Nephron progenitor cell (in vitro differentiated cells): Measurements from ENCODE around the gene LRRC8E.
A peak's percentile ranks its signal among the peaks of the same experiment; 100 is the strongest.
"Not testable (repeated sequence)": the region's sequence is repeated elsewhere in the genome, so short reads cannot be mapped to it uniquely, and the experiment has no call there.

ENCODE experiments used
- DNase-seq: peaks from one replicate; pipeline ENCODE4 v3.0.0; 2021
- H3K27ac Mint-ChIP-seq: 2 replicates; pipeline ENCODE4 v1.8.0; 2021; ENCODE audit warnings: mild to moderate bottlenecking, moderate library complexity, mixed read lengths
- H3K27me3 Mint-ChIP-seq: 2 replicates; pipeline ENCODE4 v1.8.0; 2021; ENCODE audit warnings: mild to moderate bottlenecking, low read depth, mixed read lengths; ENCODE audit not compliant: poor library complexity
- H3K36me3 Mint-ChIP-seq: 2 replicates; pipeline ENCODE4 v1.8.0; 2021; ENCODE audit warnings: low read depth, mixed read lengths
- H3K4me1 Mint-ChIP-seq: 2 replicates; pipeline ENCODE4 v1.8.0; 2021; ENCODE audit warnings: mixed read lengths
- H3K4me3 Mint-ChIP-seq: 2 replicates; pipeline ENCODE4 v1.8.0; 2021; ENCODE audit warnings: mild to moderate bottlenecking, moderate library complexity, mixed read lengths
- H3K9me3 Mint-ChIP-seq: 2 replicates; pipeline ENCODE4 v1.8.0; 2021; ENCODE audit warnings: mild to moderate bottlenecking, moderate library complexity, mixed read lengths
- TF ChIP-seq, protein P1 (sequence below): fragments of 200-600 bp; sonication (generic); IDR thresholded peaks from 2 replicates; pipeline ENCODE4 v1.5.0; 2021; ENCODE audit warnings: antibody characterized with exemption

Gene LRRC8E

GRCh38 chr19:7914598-7915045, 26.3 kb downstream of the LRRC8E start, which contains the start of gene TGFBR3L:
Gene TGFBR3L (plus strand): TSS chr19:7914830.
- no peaks in the 10 kb centered on the region for H3K9me3 Mint-ChIP-seq
- H3K27ac Mint-ChIP-seq: no peak within 1 kb of the TSS
- peak within 1 kb of the TSS; percentile 63 for H3K4me3 Mint-ChIP-seq
- peaks cover 58% of the 10 kb centered on the region for H3K27me3 Mint-ChIP-seq
- DNase-seq: no peak
- peaks cover 20% of the 10 kb centered on the region for H3K4me1 Mint-ChIP-seq
- TF ChIP-seq, protein P1, sequence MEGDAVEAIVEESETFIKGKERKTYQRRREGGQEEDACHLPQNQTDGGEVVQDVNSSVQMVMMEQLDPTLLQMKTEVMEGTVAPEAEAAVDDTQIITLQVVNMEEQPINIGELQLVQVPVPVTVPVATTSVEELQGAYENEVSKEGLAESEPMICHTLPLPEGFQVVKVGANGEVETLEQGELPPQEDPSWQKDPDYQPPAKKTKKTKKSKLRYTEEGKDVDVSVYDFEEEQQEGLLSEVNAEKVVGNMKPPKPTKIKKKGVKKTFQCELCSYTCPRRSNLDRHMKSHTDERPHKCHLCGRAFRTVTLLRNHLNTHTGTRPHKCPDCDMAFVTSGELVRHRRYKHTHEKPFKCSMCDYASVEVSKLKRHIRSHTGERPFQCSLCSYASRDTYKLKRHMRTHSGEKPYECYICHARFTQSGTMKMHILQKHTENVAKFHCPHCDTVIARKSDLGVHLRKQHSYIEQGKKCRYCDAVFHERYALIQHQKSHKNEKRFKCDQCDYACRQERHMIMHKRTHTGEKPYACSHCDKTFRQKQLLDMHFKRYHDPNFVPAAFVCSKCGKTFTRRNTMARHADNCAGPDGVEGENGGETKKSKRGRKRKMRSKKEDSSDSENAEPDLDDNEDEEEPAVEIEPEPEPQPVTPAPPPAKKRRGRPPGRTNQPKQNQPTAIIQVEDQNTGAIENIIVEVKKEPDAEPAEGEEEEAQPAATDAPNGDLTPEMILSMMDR: no peak
- H3K36me3 Mint-ChIP-seq: peaks cover 20% of the 10 kb centered on the region

DNA sequence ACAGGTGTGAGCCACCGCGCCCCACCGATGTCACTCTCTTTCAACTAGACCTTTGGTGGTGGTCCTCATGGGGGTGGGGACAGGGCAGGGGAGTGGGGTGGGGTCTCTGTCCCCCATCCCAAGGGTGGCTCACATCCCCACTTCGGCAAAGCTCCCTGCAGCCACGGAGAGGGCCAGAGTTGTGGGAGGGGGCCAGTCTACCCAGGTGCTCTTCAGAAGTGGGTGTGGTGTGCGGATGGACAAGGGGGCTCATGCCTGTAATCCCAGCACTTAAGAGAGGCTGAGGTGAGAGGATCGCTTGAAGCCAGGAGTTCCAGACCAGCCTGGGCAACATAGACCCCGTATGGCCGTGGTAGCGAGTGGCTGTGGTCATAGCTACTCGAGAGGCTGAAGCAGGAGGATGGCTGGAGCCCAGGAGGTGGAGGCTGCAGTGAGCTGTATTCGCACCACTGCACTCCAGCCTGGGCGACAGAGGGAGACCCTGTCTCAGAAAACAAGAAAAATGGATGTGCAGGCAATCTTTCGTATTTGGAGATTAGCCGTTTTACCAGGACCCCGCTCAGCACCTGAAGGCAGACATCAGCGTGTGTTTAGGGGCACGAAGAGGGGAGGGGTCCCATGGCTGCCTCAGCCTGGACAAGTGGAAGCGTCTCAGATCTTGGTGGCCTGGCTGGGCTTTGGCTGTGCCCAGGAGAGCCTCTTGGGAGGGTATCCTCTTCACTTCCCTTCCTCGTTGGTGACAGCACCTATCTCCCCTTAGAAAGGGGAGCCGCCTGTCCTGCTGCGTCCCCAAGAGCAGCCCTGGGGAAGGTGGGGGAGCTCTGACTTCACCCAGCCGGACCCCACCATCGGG, 27.2 kb downstream of the LRRC8E start:
- Mint-ChIP-seq H3K36me3 (peaks cover 19% of the 10 kb centered on the region), H3K27me3 (peaks cover 63% of the 10 kb centered on the region), H3K27ac (no peak overlapping the region), H3K4me1 (peaks cover 25% of the 10 kb centered on the region), H3K4me3 (peak overlapping the region; percentile 63), H3K9me3 (no peaks in the 10 kb centered on the region)
- TF ChIP-seq, protein P1: no peak
- DNase-seq: no peak

DNA sequence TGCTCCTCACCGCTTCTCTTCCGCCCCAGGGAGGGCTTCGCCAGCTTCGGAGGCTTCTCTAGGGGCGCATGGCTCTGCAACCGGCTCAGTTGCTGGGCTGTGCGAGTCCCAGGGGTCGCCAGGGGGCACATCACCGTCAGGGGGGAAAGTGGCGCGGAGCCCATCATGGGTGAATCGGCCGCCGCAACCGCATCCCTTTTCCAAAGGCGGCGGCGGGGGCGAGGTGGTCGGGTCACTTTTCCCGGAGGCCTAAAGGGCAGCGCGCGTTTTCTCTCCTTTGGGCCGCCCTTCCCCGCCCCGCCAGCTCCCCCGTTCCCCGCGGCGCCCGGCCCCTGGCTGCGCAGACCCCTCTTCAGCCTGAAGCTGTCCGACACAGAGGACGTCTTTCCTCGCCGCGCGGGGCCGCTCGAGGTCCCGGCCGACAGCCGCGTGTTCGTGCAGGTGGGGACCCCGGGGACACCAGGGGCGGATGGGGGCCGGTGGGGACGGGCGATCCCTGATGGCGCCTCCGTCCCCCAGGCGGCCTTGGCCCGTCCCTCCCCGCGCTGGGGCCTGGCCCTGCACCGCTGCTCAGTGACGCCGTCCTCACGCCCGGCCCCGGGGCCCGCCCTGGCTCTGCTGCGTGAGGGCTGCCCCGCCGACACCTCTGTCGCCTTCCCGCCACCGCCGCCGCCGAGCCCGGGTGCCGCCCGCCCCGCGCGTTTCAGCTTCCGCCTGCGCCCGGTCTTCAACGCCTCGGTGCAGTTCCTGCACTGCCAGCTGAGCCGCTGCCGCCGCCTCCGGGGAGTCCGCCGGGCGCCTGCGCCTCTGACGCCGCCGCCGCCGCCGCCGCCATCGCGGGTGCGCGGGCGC, 28.0 kb downstream of the LRRC8E start:
- peaks cover 14% of the 10 kb centered on the region for H3K36me3 Mint-ChIP-seq
- no peak overlapping the region for H3K27ac Mint-ChIP-seq
- no peaks in the 10 kb centered on the region for H3K9me3 Mint-ChIP-seq
- TF ChIP-seq, protein P1: no peak
- H3K4me1 Mint-ChIP-seq: peaks cover 32% of the 10 kb centered on the region
- H3K27me3 Mint-ChIP-seq: peaks cover 63% of the 10 kb centered on the region
- peak overlapping the region; percentile 81 for H3K4me3 Mint-ChIP-seq
- DNase-seq: peak; percentile 65

- Mint-ChIP-seq H3K4me3 (peak overlapping the region; percentile 81), H3K9me3 (no peaks in the 10 kb centered on the region), H3K4me1 (peaks cover 38% of the 10 kb centered on the region), H3K27me3 (peaks cover 63% of the 10 kb centered on the region), H3K36me3 (peaks cover 9% of the 10 kb centered on the region), H3K27ac (no peak overlapping the region)
- TF ChIP-seq, protein P1: no peak
- DNase-seq: no peak
These were observed 28.6 kb downstream of the LRRC8E start for GRCh38 chr19:7916955-7917266.

DNA sequence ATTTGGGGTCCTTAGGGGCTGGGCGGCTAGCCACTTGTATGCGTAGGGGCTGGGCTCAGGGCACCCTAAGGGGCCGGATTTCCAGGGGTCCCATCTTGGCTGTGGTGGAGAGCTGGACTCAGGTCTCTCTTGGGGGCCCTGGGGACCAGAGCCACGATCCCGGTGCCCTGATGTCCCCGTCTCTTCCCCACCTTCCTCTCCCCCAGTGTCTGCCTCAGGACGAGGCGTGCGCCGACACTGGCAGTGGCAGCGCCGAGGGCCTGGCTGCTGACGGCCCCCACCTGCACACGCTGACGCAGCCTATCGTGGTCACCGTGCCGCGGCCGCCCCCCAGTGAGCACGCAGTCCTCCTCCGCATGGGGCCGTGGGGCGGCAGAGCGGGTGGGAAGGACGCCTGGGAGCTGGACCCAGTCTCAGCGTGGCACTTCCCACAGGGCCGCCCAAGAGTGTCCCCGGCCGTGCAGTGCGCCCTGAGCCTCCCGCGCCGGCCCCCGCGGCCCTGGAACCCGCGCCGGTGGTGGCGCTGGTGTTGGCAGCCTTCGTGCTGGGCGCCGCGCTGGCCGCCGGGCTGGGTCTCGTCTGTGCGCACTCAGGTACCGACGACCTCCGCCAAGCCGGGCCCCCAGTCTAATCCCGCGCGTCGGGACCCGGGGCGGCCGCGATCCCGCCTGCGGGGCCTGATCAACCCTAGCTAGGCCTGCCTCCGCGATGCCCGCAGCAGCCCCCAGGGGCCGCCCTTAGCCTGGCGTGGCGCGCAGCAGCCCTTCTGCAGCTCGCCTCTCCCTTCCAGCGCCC, 29.2 kb downstream of the LRRC8E start:
- DNase-seq: peak; percentile 82
- Mint-ChIP-seq H3K4me3 (peak overlapping the region; percentile 81), H3K27me3 (peaks cover 63% of the 10 kb centered on the region), H3K36me3 (peaks cover 6% of the 10 kb centered on the region), H3K4me1 (peaks cover 42% of the 10 kb centered on the region), H3K27ac (no peak overlapping the region), H3K9me3 (no peaks in the 10 kb centered on the region)
- TF ChIP-seq, protein P1: peak; percentile 58

- H3K36me3 Mint-ChIP-seq, H3K27ac Mint-ChIP-seq, DNase-seq, H3K9me3 Mint-ChIP-seq: not testable (repeated sequence)
- peaks cover 63% of the 10 kb centered on the region for H3K27me3 Mint-ChIP-seq
- peak overlapping the region; percentile 61 for H3K4me3 Mint-ChIP-seq
- H3K4me1 Mint-ChIP-seq: peaks cover 40% of the 10 kb centered on the region
These were observed 29.8 kb downstream of the LRRC8E start for GRCh38 chr19:7918062-7918614.
